GM23338 (cell line): ENCODE measurements around the gene OR56B4. TPM values are rescaled to one million over a fixed set of nuclear protein-coding genes. Genes with fewer than 3 reads are reported as not detected.

Experiments
- ATAC-seq: fragments of 200-7000 bp; cut with Tn5 transposase; 3 replicates; pipeline ENCODE4 v1.9.1; 2020
- DNase-seq: peaks from one replicate; pipeline ENCODE4 v3.0.0-alpha.2; 2015; ENCODE audit warnings: low spot score
- H2AFZ ChIP-seq: fragments of 200-600 bp; sonication (generic); 2 replicates; pipeline ENCODE4 v1.8.0; 2016; ENCODE audit warnings: antibody characterized with exemption, mild to moderate bottlenecking, moderate library complexity
- H3F3A ChIP-seq: fragments of 200-600 bp; sonication (generic); replicated peaks from 2 replicates; pipeline ENCODE4 v1.8.0; 2017; ENCODE audit warnings: antibody characterized with exemption, mixed run types, low read depth
- H3K27ac ChIP-seq: fragments of 200-600 bp; sonication (generic); 2 replicates; pipeline ENCODE4 v1.6.1; 2016; ENCODE audit warnings: low read depth
- H3K27me3 ChIP-seq: fragments of 200-600 bp; sonication (generic); 2 replicates; pipeline ENCODE4 v1.8.0; 2016; ENCODE audit warnings: mild to moderate bottlenecking, mixed run types, moderate library complexity; ENCODE audit not compliant: insufficient read depth
- H3K36me3 ChIP-seq: fragments of 200-600 bp; sonication (generic); 2 replicates; pipeline ENCODE4 v1.8.0; 2016; ENCODE audit warnings: mild to moderate bottlenecking; ENCODE audit not compliant: insufficient read depth
- H3K4me1 ChIP-seq: fragments of 200-600 bp; sonication (generic); 2 replicates; pipeline ENCODE4 v1.8.0; 2016; ENCODE audit warnings: mild to moderate bottlenecking, moderate library complexity; ENCODE audit not compliant: insufficient read depth
- H3K4me2 ChIP-seq: fragments of 200-600 bp; sonication (generic); 2 replicates; pipeline ENCODE4 v1.7.1; 2017; ENCODE audit warnings: mixed run types
- H3K4me3 ChIP-seq: fragments of 200-600 bp; sonication (generic); 2 replicates; pipeline ENCODE4 v1.6.1; 2016; ENCODE audit warnings: mixed run types
- H3K79me2 ChIP-seq: fragments of 200-600 bp; sonication (generic); replicated peaks from 2 replicates; pipeline ENCODE4 v1.8.0; 2017; ENCODE audit warnings: mild to moderate bottlenecking; ENCODE audit not compliant: insufficient read depth
- H3K9me2 ChIP-seq: fragments of 200-600 bp; sonication (generic); 2 replicates; pipeline ENCODE4 v1.8.0; 2017; ENCODE audit not compliant: insufficient read depth
- H4K20me1 ChIP-seq: fragments of 200-600 bp; sonication (generic); replicated peaks from 2 replicates; pipeline ENCODE4 v1.8.0; 2017; ENCODE audit warnings: mild to moderate bottlenecking; ENCODE audit not compliant: insufficient read depth
- H3K27ac Mint-ChIP-seq: 2 replicates; pipeline ENCODE4 v1.8.0; 2020; ENCODE audit warnings: inconsistent platforms, mild to moderate bottlenecking, moderate library complexity, mixed read lengths
- H3K27me3 Mint-ChIP-seq: 3 replicates; pipeline ENCODE4 v1.8.0; 2022; ENCODE audit warnings: low read depth, mild to moderate bottlenecking, moderate library complexity, mixed read lengths, inconsistent platforms; ENCODE audit not compliant: insufficient read depth, poor library complexity
- H3K36me3 Mint-ChIP-seq: 3 replicates; pipeline ENCODE4 v1.8.0; 2021; ENCODE audit warnings: low read depth, mild to moderate bottlenecking, inconsistent platforms, moderate library complexity, mixed read lengths
- H3K4me1 Mint-ChIP-seq: 3 replicates; pipeline ENCODE4 v1.8.0; 2020; ENCODE audit warnings: mild to moderate bottlenecking, inconsistent platforms, mixed read lengths
- H3K4me3 Mint-ChIP-seq: 3 replicates; pipeline ENCODE4 v1.8.0; 2021; ENCODE audit warnings: moderate library complexity, mild to moderate bottlenecking, inconsistent platforms, mixed read lengths
- H3K9me3 Mint-ChIP-seq: 3 replicates; pipeline ENCODE4 v1.8.0; 2020; ENCODE audit warnings: moderate library complexity, mild to moderate bottlenecking, inconsistent platforms, mixed read lengths
- CREB1 ChIP-seq: fragments of 250-450 bp; sonication (Bioruptor Pico); IDR thresholded peaks from 2 replicates; pipeline ENCODE4 v1.5.0; 2020; ENCODE audit warnings: low read depth, mild to moderate bottlenecking, moderate library complexity
- EZH2 ChIP-seq: fragments of 200-600 bp; sonication (generic); IDR thresholded peaks from one replicate; pipeline ENCODE4 v1.8.0; 2017; ENCODE audit warnings: antibody characterized with exemption, mild to moderate bottlenecking, low read depth; ENCODE audit not compliant: unreplicated experiment
- JUNB ChIP-seq: IDR thresholded peaks from one replicate; pipeline ENCODE4 v1.6.1; 2016; ENCODE audit warnings: antibody characterized with exemption; ENCODE audit not compliant: unreplicated experiment
- NANOG ChIP-seq: IDR thresholded peaks from 2 replicates; pipeline ENCODE4 v1.6.1; 2016; ENCODE audit warnings: antibody characterized with exemption, borderline replicate concordance
- POLR2AphosphoS5 ChIP-seq: IDR thresholded peaks from 2 replicates; pipeline ENCODE4 v1.6.1; 2016; ENCODE audit warnings: antibody characterized with exemption, low read depth
- ZNF114 ChIP-seq: fragments of 250-450 bp; sonication (Bioruptor Pico); IDR thresholded peaks from 2 replicates; pipeline ENCODE4 v1.5.0; 2020; ENCODE audit warnings: mild to moderate bottlenecking, moderate library complexity
- polyA plus RNA-seq: library from polyadenylated mRNA; unstranded; fragments of >200 nt; fragmentation: Nextera tagmentation; extraction: Ambion mirVana; gene quantifications from 2 replicates; pipeline ENCODE4 v1.2.1, GENCODE V29; 2016
- total RNA-seq: library from RNA; depleted of rRNA; stranded (reverse); fragments of >200 nt; shearing (Covaris generic); gene quantifications from 2 replicates; pipeline ENCODE4 v1.2.3, GENCODE V29; 2014
- TF ChIP-seq, protein P1 (sequence below): IDR thresholded peaks from 2 replicates; pipeline ENCODE4 v1.6.1; 2016; ENCODE audit warnings: antibody characterized with exemption
- TF ChIP-seq, protein P2 (sequence below), 2 experiments: fragments of 200-600 bp in 1 of 2; sonication (generic) in 1 of 2; conservative IDR thresholded peaks; 2 replicates each; pipeline versions ENCODE4 v1.5.1 to v1.6.1; 2016 to 2017; ENCODE audit warnings: antibody characterized with exemption in 2 of 2, low read depth in 2 of 2, mild to moderate bottlenecking in 2 of 2, moderate library complexity in 1 of 2
- TF ChIP-seq, protein P3 (sequence below): fragments of 250-450 bp; sonication (Bioruptor Pico); IDR thresholded peaks from 2 replicates; pipeline ENCODE4 v1.5.0; 2020; ENCODE audit warnings: mild to moderate bottlenecking, moderate library complexity

OR56B4 gene
- total and polyA plus RNA-seq, 2 experiments from 2014 or later: not detected

GRCh38 chr11:6129635-6130034, 22.2 kb downstream of the OR56B4 start:
- no peaks in the 10 kb centered on the region for H3K27me3 Mint-ChIP-seq
- Histone ChIP-seq H3K79me2 (no peaks in the 10 kb centered on the region), H3K9me2 (no peaks in the 10 kb centered on the region), H3K27me3 (no peaks in the 10 kb centered on the region), H3K4me3 (no peak overlapping the region), H3K4me1 (no peaks in the 10 kb centered on the region), H3F3A (no peaks in the 10 kb centered on the region), H4K20me1 (no peaks in the 10 kb centered on the region), H2AFZ (no peak overlapping the region), H3K4me2 (no peak overlapping the region), H3K27ac (no peak overlapping the region), H3K36me3 (no peaks in the 10 kb centered on the region)
- no peak overlapping the region for H3K27ac Mint-ChIP-seq
- no peak for DNase-seq
- no peaks in the 10 kb centered on the region for H3K4me1 Mint-ChIP-seq
- no peak overlapping the region for H3K4me3 Mint-ChIP-seq
- H3K9me3 Mint-ChIP-seq: no peaks in the 10 kb centered on the region
- no peak for ATAC-seq
- TF ChIP-seq CREB1 (CRISPR knock-in tag): no peak
- no peak for TF ChIP-seq EZH2
- TF ChIP-seq, protein P1, sequence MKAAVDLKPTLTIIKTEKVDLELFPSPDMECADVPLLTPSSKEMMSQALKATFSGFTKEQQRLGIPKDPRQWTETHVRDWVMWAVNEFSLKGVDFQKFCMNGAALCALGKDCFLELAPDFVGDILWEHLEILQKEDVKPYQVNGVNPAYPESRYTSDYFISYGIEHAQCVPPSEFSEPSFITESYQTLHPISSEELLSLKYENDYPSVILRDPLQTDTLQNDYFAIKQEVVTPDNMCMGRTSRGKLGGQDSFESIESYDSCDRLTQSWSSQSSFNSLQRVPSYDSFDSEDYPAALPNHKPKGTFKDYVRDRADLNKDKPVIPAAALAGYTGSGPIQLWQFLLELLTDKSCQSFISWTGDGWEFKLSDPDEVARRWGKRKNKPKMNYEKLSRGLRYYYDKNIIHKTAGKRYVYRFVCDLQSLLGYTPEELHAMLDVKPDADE: no peak
- TF ChIP-seq, protein P2, sequence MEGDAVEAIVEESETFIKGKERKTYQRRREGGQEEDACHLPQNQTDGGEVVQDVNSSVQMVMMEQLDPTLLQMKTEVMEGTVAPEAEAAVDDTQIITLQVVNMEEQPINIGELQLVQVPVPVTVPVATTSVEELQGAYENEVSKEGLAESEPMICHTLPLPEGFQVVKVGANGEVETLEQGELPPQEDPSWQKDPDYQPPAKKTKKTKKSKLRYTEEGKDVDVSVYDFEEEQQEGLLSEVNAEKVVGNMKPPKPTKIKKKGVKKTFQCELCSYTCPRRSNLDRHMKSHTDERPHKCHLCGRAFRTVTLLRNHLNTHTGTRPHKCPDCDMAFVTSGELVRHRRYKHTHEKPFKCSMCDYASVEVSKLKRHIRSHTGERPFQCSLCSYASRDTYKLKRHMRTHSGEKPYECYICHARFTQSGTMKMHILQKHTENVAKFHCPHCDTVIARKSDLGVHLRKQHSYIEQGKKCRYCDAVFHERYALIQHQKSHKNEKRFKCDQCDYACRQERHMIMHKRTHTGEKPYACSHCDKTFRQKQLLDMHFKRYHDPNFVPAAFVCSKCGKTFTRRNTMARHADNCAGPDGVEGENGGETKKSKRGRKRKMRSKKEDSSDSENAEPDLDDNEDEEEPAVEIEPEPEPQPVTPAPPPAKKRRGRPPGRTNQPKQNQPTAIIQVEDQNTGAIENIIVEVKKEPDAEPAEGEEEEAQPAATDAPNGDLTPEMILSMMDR (conservative IDR thresholded peaks at IDR 0.05; ENCODE audit: low read depth in 2 of 2): no peak
- H3K36me3 Mint-ChIP-seq: no peaks in the 10 kb centered on the region

GRCh38 chr11:6132431-6132830, 24.9 kb downstream of the OR56B4 start:
- ATAC-seq (no peak), DNase-seq (no peak)
- Histone ChIP-seq H3K27me3 (no peaks in the 10 kb centered on the region), H3K27ac (no peak overlapping the region), H3F3A (no peaks in the 10 kb centered on the region), H3K4me1 (no peaks in the 10 kb centered on the region), H3K36me3 (no peaks in the 10 kb centered on the region), H3K4me2 (no peak overlapping the region), H3K79me2 (no peaks in the 10 kb centered on the region), H4K20me1 (no peaks in the 10 kb centered on the region), H3K9me2 (no peaks in the 10 kb centered on the region), H3K4me3 (no peak overlapping the region), H2AFZ (no peak overlapping the region)
- no peaks in the 10 kb centered on the region for H3K27me3 Mint-ChIP-seq
- H3K36me3 Mint-ChIP-seq: no peaks in the 10 kb centered on the region
- no peak overlapping the region for H3K27ac Mint-ChIP-seq
- no peaks in the 10 kb centered on the region for H3K9me3 Mint-ChIP-seq
- no peaks in the 10 kb centered on the region for H3K4me1 Mint-ChIP-seq
- H3K4me3 Mint-ChIP-seq: no peak overlapping the region
- TF ChIP-seq JUNB (no peak), NANOG (no peak), POLR2AphosphoS5 (no peak), ZNF114 (CRISPR knock-in tag) (no peak), EZH2 (no peak), CREB1 (CRISPR knock-in tag) (no peak)
- TF ChIP-seq, protein P1: no peak
- TF ChIP-seq, protein P2 (conservative IDR thresholded peaks at IDR 0.05; ENCODE audit: low read depth in 2 of 2): no peak
- TF ChIP-seq, protein P3, sequence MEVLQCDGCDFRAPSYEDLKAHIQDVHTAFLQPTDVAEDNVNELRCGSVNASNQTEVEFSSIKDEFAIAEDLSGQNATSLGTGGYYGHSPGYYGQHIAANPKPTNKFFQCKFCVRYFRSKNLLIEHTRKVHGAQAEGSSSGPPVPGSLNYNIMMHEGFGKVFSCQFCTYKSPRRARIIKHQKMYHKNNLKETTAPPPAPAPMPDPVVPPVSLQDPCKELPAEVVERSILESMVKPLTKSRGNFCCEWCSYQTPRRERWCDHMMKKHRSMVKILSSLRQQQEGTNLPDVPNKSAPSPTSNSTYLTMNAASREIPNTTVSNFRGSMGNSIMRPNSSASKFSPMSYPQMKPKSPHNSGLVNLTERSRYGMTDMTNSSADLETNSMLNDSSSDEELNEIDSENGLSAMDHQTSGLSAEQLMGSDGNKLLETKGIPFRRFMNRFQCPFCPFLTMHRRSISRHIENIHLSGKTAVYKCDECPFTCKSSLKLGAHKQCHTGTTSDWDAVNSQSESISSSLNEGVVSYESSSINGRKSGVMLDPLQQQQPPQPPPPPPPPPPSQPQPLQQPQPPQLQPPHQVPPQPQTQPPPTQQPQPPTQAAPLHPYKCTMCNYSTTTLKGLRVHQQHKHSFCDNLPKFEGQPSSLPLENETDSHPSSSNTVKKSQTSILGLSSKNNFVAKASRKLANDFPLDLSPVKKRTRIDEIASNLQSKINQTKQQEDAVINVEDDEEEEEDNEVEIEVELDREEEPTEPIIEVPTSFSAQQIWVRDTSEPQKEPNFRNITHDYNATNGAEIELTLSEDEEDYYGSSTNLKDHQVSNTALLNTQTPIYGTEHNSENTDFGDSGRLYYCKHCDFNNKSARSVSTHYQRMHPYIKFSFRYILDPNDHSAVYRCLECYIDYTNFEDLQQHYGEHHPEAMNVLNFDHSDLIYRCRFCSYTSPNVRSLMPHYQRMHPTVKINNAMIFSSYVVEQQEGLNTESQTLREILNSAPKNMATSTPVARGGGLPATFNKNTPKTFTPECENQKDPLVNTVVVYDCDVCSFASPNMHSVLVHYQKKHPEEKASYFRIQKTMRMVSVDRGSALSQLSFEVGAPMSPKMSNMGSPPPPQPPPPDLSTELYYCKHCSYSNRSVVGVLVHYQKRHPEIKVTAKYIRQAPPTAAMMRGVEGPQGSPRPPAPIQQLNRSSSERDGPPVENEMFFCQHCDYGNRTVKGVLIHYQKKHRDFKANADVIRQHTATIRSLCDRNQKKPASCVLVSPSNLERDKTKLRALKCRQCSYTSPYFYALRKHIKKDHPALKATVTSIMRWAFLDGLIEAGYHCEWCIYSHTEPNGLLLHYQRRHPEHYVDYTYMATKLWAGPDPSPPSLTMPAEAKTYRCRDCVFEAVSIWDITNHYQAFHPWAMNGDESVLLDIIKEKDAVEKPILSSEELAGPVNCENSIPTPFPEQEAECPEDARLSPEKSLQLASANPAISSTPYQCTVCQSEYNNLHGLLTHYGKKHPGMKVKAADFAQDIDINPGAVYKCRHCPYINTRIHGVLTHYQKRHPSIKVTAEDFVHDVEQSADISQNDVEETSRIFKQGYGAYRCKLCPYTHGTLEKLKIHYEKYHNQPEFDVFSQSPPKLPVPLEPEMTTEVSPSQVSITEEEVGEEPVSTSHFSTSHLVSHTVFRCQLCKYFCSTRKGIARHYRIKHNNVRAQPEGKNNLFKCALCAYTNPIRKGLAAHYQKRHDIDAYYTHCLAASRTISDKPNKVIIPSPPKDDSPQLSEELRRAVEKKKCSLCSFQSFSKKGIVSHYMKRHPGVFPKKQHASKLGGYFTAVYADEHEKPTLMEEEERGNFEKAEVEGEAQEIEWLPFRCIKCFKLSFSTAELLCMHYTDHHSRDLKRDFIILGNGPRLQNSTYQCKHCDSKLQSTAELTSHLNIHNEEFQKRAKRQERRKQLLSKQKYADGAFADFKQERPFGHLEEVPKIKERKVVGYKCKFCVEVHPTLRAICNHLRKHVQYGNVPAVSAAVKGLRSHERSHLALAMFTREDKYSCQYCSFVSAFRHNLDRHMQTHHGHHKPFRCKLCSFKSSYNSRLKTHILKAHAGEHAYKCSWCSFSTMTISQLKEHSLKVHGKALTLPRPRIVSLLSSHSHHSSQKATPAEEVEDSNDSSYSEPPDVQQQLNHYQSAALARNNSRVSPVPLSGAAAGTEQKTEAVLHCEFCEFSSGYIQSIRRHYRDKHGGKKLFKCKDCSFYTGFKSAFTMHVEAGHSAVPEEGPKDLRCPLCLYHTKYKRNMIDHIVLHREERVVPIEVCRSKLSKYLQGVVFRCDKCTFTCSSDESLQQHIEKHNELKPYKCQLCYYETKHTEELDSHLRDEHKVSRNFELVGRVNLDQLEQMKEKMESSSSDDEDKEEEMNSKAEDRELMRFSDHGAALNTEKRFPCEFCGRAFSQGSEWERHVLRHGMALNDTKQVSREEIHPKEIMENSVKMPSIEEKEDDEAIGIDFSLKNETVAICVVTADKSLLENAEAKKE (CRISPR knock-in tag): no peak
